Measurements from ENCODE around the gene JPH3.
"Not testable (repeated sequence)": the region's sequence is repeated elsewhere in the genome, so short reads cannot be mapped to it uniquely, and the experiment has no call there.

DNA sequence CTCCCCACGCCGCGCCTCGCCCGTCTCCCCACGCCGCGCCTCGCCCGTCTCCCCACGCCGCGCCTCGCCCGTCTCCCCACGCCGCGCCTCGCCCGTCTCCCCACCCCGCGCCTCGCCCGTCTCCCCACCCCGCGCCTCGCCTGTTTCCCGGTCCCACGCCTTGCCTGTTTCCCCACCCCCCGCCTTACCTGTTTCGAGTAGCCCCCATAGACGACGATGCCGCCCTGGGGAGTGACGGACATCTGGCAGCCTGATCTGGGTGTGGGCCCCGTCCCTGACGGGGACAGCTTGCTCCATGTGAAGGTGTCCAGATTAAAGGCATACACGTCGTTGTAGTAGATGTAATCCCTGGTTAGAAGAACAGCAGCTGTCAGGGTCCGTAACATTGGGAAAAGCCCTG is 124.3 kb downstream of the JPH3 start:
- not testable (repeated sequence) for TF ChIP-seq POLR2A (IDR thresholded peaks at IDR 0.05; ENCODE audit: low read length); MYC (IDR thresholded peaks at IDR 0.05; ENCODE audit: borderline replicate concordance, low read length); POLR2AphosphoS2 (conservative IDR thresholded peaks at IDR 0.05; ENCODE audit: low read length); CHD2 (IDR thresholded peaks at IDR 0.05; ENCODE audit: low read length, partially characterized antibody); ESRRA (IDR thresholded peaks at IDR 0.05; ENCODE audit: borderline replicate concordance, low read length)
- TF ChIP-seq, protein P1, sequence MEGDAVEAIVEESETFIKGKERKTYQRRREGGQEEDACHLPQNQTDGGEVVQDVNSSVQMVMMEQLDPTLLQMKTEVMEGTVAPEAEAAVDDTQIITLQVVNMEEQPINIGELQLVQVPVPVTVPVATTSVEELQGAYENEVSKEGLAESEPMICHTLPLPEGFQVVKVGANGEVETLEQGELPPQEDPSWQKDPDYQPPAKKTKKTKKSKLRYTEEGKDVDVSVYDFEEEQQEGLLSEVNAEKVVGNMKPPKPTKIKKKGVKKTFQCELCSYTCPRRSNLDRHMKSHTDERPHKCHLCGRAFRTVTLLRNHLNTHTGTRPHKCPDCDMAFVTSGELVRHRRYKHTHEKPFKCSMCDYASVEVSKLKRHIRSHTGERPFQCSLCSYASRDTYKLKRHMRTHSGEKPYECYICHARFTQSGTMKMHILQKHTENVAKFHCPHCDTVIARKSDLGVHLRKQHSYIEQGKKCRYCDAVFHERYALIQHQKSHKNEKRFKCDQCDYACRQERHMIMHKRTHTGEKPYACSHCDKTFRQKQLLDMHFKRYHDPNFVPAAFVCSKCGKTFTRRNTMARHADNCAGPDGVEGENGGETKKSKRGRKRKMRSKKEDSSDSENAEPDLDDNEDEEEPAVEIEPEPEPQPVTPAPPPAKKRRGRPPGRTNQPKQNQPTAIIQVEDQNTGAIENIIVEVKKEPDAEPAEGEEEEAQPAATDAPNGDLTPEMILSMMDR (IDR thresholded peaks at IDR 0.05), result not testable (repeated sequence)
- TF ChIP-seq, protein P2, sequence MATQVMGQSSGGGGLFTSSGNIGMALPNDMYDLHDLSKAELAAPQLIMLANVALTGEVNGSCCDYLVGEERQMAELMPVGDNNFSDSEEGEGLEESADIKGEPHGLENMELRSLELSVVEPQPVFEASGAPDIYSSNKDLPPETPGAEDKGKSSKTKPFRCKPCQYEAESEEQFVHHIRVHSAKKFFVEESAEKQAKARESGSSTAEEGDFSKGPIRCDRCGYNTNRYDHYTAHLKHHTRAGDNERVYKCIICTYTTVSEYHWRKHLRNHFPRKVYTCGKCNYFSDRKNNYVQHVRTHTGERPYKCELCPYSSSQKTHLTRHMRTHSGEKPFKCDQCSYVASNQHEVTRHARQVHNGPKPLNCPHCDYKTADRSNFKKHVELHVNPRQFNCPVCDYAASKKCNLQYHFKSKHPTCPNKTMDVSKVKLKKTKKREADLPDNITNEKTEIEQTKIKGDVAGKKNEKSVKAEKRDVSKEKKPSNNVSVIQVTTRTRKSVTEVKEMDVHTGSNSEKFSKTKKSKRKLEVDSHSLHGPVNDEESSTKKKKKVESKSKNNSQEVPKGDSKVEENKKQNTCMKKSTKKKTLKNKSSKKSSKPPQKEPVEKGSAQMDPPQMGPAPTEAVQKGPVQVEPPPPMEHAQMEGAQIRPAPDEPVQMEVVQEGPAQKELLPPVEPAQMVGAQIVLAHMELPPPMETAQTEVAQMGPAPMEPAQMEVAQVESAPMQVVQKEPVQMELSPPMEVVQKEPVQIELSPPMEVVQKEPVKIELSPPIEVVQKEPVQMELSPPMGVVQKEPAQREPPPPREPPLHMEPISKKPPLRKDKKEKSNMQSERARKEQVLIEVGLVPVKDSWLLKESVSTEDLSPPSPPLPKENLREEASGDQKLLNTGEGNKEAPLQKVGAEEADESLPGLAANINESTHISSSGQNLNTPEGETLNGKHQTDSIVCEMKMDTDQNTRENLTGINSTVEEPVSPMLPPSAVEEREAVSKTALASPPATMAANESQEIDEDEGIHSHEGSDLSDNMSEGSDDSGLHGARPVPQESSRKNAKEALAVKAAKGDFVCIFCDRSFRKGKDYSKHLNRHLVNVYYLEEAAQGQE (IDR thresholded peaks at IDR 0.05), result not testable (repeated sequence)
